ENCODE measurements around the gene PGS1.

PGS1 gene

GRCh38 chr17:78414178-78415162 is 36.0 kb downstream of the PGS1 start:
- DNase-seq, result no peak

GRCh38 chr17:78415821-78416711 is 37.6 kb downstream of the PGS1 start:
- DNase-seq, result no peak

GRCh38 chr17:78416791-78417530 is 38.5 kb downstream of the PGS1 start:
- no peak for DNase-seq

- no peak for DNase-seq
These were observed 39.1 kb downstream of the PGS1 start for GRCh38 chr17:78417531-78417909.

- no peak for DNase-seq
These were observed 40.0 kb downstream of the PGS1 start for GRCh38 chr17:78418326-78419026.

GRCh38 chr17:78419970-78420815 is 41.7 kb downstream of the PGS1 start:
- no peak for DNase-seq

GRCh38 chr17:78421084-78421533 is 42.7 kb downstream of the PGS1 start:
- no peak for DNase-seq

- peak; percentile 50 for DNase-seq
These were observed 43.3 kb downstream of the PGS1 start for GRCh38 chr17:78421534-78422266.

- DNase-seq, result no peak
These were observed 43.8 kb downstream of the PGS1 start for GRCh38 chr17:78422267-78422605.

GRCh38 chr17:78422872-78423588 is 44.6 kb downstream of the PGS1 start:
- DNase-seq, result no peak

GRCh38 chr17:78423961-78424675 is 45.7 kb downstream of the PGS1 start:
- no peak for DNase-seq

GRCh38 chr17:78425429-78425828 is 47.0 kb downstream of the PGS1 start:
- no peak for DNase-seq

GRCh38 chr17:78426293-78426879 is 47.9 kb downstream of the PGS1 start:
- DNase-seq, result no peak

- DNase-seq, result no peak
These were observed 48.7 kb downstream of the PGS1 start for GRCh38 chr17:78427140-78427539.

- DNase-seq, result no peak
These were observed 49.7 kb downstream of the PGS1 start for GRCh38 chr17:78428025-78428575.

GRCh38 chr17:78428836-78429617 is 50.6 kb downstream of the PGS1 start:
- DNase-seq, result no peak

GRCh38 chr17:78429618-78429995 is 51.2 kb downstream of the PGS1 start:
- DNase-seq, result no peak

Data from NCI-H1694 treated with DMSO at 0.1 percent for 48 hours (cell line).